D721Med (cell line): ENCODE results near the gene RAI14.
"Not testable (repeated sequence)": the region's sequence is repeated elsewhere in the genome, so short reads cannot be mapped to it uniquely, and the experiment has no call there.

ENCODE experiments used
- DNase-seq: peaks from one replicate; pipeline ENCODE4 v3.0.0; 2011; ENCODE audit warnings: low spot score; ENCODE audit not compliant: insufficient read length
- FAIRE-seq: peaks from 2 replicates; lab custom pipeline; 2011; peaks lifted over from hg19 to GRCh38; lab: Jason Lieb, UNC
- TF ChIP-seq, protein P1 (sequence below): IDR thresholded peaks from 2 replicates; pipeline ENCODE4 v1.5.1; 2012; ENCODE audit warnings: mild to moderate bottlenecking, control low read depth; ENCODE audit not compliant: insufficient read depth; ENCODE audit errors: missing control alignments

Gene RAI14

DNA sequence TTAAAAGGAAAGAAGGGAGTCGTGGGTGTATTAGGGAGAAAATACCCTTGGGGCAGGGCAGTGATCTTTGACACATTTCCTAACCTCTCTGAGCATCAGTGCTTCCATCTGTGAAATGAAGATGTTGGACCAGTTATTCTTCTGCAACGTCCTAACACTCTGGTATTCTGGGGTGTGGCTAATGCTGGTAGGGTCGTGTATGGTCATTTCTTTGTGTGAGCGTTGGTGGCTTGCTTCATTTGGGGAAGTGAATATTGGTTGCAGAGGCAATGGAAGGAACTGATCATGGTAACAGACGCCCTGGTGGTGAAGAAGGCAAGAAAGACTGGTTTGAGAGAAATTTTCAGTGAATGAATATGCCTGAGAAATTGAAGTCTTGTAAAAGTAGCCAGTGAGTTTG, 114.9 kb downstream of the RAI14 start:
- TF ChIP-seq, protein P1, sequence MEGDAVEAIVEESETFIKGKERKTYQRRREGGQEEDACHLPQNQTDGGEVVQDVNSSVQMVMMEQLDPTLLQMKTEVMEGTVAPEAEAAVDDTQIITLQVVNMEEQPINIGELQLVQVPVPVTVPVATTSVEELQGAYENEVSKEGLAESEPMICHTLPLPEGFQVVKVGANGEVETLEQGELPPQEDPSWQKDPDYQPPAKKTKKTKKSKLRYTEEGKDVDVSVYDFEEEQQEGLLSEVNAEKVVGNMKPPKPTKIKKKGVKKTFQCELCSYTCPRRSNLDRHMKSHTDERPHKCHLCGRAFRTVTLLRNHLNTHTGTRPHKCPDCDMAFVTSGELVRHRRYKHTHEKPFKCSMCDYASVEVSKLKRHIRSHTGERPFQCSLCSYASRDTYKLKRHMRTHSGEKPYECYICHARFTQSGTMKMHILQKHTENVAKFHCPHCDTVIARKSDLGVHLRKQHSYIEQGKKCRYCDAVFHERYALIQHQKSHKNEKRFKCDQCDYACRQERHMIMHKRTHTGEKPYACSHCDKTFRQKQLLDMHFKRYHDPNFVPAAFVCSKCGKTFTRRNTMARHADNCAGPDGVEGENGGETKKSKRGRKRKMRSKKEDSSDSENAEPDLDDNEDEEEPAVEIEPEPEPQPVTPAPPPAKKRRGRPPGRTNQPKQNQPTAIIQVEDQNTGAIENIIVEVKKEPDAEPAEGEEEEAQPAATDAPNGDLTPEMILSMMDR = no peak
- DNase-seq (no peak), FAIRE-seq (no peak)

DNA sequence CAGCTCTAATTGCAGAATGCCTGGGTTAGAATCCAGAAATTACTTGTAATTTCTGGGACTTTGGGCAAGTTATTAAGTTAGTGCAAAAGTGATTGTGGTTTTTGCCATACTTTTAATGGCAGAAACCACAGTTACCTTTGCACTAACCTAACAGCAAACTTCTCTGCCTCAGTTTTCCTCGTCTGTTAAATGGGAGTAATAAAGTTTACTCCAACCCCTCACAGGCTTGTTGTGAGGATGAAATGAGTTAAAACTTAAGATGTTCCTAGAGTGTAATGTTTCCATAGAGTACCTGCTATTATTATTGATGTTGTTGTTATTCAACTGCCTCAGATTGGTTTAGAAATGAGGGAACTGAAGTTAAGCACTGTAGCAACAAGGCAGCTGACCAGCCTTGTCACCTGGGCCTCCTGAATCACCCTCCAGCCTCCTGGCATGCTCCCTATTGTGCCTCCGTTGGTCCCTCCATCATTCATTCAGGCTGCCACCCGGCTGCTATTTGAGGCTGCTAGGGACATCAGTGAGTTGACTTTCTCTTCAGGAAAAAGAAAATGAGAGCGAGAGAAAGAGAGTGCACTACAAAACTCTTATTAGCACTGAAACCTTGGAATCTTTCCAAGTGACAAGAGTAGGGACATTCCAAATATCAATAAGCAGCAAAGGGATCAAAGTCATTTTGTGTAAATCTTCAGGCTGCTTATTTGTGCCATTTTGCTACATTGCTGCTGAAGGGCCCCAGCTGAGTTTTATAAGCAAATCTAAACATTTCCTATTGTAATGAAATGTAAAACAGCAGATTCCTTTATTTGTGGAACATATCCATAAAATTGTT, 116.4 kb downstream of the RAI14 start:
- FAIRE-seq = no peak
- DNase-seq = no peak
- TF ChIP-seq, protein P1 = no peak

DNA sequence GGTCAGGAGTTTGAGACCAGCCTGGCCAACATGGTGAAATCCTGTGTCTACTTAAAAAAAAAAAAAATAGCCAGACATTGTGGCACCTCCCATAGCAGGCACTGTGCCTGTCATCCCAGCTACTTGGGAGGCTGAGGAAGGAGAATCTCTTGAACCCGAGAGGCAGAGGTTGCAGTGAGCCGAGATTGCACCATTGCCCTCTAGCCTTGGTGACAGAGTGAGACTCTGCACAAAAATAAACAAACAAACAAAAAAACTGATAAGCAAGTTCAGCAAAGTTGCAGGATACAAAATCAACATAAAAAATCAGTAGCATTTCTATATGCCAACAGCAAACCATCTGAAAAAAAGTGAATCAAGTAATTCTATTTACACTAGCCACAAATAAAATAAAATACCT, 118.0 kb downstream of the RAI14 start:
- DNase-seq (no peak), FAIRE-seq (no peak)
- TF ChIP-seq, protein P1 = no peak

DNA sequence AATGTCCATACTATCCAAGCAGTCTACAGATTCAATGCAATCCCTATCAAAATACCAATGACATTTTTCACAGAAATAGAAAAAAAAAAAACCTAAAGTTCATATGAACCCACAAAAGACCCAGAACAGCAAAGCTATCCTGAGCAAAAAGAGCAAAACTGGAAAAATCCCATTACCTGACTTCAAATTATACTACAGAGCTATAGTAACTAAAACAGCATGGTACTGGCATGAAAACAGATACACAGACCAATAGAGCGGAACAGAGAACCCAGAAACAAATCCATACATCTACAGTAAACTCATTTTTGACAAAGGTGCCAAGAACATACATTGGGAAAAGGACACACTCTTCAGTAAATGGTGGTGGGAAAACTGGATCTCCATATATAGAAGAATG, 118.5 kb downstream of the RAI14 start:
- not testable (repeated sequence) for DNase-seq, FAIRE-seq

DNA sequence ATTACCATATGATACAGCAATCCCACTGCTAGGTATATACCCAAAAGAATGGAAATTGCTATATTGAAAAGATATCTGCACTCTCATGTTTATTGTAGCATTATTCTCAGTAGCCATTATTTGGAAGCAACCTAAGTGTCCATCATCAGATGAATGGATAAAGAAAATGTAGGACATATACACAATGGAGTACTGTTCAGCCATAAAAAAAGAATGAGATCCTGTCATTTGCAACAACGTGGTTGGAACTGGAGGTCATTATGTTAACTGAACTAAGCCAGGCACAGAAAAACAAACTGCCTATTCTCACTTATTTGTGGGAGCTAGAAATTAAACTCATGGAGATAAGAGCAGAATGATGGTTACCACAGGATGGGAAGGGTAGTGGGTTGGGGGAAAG, 119.8 kb downstream of the RAI14 start:
- TF ChIP-seq, protein P1 = no peak
- no peak for FAIRE-seq
- no peak for DNase-seq

DNA sequence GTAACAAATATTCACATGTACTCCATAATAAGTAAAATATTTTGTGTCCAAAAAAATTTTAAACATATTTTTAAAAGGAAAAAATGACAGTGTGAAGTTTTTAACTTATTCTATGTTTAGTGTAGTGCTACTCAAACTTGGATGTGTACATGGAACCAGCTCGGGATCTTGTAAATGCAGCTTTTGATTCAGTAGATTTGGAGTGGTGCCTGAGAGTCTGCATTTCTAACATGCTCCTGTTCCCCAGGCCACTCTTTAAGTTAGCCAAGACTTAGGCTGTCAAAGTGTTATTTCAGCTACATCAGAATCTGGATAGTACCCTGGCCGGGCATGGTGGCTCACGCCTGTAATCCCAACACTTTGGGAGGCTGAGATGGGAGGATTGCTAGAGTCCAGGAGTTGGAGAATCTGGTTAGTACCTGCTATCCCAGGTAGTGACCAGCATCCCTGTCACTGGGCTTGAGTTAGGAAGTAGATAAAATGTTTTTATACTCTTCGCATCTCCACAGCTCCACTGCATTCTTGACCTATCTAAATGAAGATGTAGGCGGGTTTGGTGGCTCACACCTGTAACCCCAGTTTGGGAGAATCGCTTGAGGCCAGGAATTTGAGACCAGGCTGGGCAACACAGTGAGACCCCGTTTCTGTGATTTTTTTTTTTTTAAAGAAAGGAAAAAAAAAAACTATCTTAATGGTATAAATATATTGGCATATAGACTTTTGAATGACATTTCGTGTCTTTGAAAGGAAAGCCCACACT, 122.1 kb downstream of the RAI14 start:
- TF ChIP-seq, protein P1 = no peak
- FAIRE-seq (no peak), DNase-seq (no peak)

DNA sequence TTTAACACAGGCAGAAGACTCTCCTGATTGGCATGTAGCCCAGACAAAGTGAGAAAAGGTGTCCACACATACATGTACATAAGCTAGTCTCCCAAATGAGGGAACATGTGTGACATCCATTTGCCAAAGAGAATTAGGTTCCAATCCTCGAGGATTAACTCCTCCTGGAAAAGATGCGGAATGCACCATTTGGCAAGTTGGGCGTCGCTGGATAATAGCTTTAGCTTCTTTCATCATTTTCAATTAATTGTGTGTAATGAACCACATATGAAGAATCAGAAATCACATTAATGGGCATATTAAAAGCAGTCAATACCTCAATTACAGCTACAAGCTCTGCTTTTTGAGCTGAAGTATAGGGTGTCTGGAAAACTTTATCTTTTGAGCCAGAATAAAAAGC, 127.8 kb downstream of the RAI14 start:
- DNase-seq, FAIRE-seq: not testable (repeated sequence)

DNA sequence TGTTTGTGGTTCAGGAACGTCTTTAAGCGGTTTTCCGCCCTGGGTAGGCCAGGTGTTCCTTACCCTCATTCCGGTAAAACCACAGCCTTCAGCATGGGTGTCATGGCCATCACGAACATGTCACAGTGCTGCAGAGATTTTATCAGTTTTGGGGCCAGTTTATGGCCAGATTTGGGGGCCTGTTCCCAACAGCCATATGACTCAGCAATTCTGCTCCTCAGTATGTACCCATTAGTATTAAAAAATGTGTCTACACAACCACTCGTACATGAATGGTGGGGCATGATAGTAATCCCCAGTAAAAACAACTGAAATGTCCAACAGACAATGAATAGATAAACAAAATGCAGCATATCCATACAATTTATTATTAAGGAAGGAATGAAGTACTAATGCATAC, 130.9 kb downstream of the RAI14 start:
- DNase-seq (no peak), FAIRE-seq (no peak)
- TF ChIP-seq, protein P1 = no peak
